Stimulated activated naive B cell treated with anti-CD40 and anti-IgM and Interleukin-4, amounts not matched to agents 10 μg/mL and 1 μg/mL and 100 μg/mL, for 72 hours (primary cell): ENCODE measurements around the gene ICE2.

ENCODE experiments used
- ATAC-seq, 2 donors: fragments of 150-1000 bp; cut with Tn5 transposase; replicated peaks; 2 replicates each; pipeline ENCODE4 v1.10.0; 2021; ENCODE audit warnings: moderate library complexity in 1 of 2
- DNase-seq: peaks from one replicate; pipeline ENCODE4 v3.0.0; 2021
- H3K27ac Mint-ChIP-seq: one replicate; pipeline ENCODE4 v1.8.0; 2022; ENCODE audit warnings: mild to moderate bottlenecking, mixed read lengths
- H3K27me3 Mint-ChIP-seq, 2 donors: one replicate each; pipeline ENCODE4 v1.8.0; 2022; ENCODE audit warnings: mixed read lengths in 2 of 2
- H3K36me3 Mint-ChIP-seq, 2 donors: one replicate each; pipeline ENCODE4 v1.8.0; 2022; ENCODE audit warnings: mixed read lengths in 2 of 2, mild to moderate bottlenecking in 1 of 2
- H3K4me1 Mint-ChIP-seq, 2 donors: one replicate each; pipeline ENCODE4 v1.8.0; 2022; ENCODE audit warnings: mixed read lengths in 2 of 2, mild to moderate bottlenecking in 1 of 2
- H3K4me3 Mint-ChIP-seq, 2 donors: one replicate each; pipeline ENCODE4 v1.8.0; 2022; ENCODE audit warnings: mild to moderate bottlenecking in 2 of 2, mixed read lengths in 2 of 2, moderate library complexity in 1 of 2
- H3K9me3 Mint-ChIP-seq, 2 donors: one replicate each; pipeline ENCODE4 v1.8.0; 2022; ENCODE audit warnings: mixed read lengths in 2 of 2, mild to moderate bottlenecking in 1 of 2

The ICE2 gene

DNA sequence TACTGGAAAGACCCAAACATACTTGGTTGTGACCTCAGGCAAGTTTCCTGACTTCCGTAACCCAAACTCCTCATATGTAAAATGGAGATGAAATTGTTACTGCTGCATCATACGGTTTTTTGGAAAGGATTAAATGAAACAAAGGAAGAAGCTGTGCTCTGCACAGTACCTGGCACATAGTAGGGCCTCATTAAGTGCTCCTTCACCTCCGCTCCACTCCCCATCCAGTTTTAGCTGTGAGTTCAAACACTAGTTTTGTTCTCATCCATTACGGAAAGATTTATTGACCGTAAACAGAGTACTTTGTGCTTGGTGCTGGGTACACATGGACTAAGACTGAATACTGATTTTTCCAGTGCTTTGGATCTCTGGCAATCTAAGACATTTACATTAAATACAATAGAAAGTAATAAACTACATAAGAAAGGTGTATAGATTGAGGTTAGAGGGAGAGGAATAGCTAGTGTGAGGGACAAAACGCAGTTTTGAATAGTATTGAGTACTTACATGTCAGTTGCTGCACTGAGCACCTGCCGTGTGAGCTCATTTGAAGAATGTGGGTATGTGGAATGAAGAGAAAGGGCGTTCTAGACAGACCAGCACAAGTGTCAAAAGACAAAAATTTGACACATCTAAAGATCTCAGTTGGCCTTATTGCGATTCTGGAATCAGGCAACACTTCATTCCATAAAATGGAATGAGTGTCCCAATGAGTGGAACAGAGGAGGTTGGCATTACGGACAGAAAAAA, 594 bp upstream of the ICE2 start:
- H3K9me3 Mint-ChIP-seq: no peaks in the 10 kb centered on the region
- H3K27ac Mint-ChIP-seq: peak overlapping the region; percentile 99
- no peak for DNase-seq
- H3K4me1 Mint-ChIP-seq: peaks cover 20 to 33% of the 10 kb centered on the region in 2 donors
- peak in 1 of 2 donors; percentile 2 for ATAC-seq
- H3K36me3 Mint-ChIP-seq: peaks cover 16 to 22% of the 10 kb centered on the region in 2 donors
- peak overlapping the region; percentile 94 to 97 for H3K4me3 Mint-ChIP-seq
- no peaks in the 10 kb centered on the region for H3K27me3 Mint-ChIP-seq

DNA sequence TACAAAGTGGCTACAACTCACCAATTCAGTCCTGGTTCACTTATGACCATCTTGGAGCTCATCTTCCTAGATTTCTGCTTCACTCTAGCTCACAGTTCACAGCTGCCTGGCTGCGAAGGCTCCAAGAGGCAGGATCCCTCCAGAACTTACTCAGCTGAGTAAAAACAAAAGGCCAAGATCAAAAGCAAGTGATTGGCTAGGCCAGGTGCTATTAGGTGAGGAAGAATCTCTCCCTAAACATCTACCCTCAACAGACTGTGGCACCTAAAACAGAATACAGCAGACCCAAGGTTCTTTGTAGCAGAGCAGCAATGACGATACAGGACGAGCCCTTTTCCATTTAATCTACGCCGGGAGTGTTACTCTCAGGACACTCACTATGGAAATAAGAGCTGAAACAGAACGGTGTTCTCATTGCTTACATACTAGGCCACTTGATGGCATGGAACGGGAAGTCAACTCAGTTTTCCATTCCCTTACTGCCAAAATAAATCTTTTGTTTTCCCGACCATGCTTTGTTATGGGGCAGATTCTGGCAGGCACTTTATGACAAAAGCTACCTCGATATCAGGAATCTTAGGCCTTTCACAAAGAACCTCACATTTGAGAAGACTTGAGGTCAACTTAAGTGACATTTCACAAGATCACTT, 901 bp downstream of the ICE2 start:
- Mint-ChIP-seq H3K9me3 (no peaks in the 10 kb centered on the region), H3K36me3 (peaks cover 14 to 21% of the 10 kb centered on the region in 2 donors), H3K27me3 (no peaks in the 10 kb centered on the region), H3K4me3 (peak overlapping the region; percentile 94 to 97), H3K27ac (peak overlapping the region; percentile 99), H3K4me1 (peaks cover 16 to 33% of the 10 kb centered on the region in 2 donors)
- DNase-seq: no peak
- ATAC-seq: no peak

- no peaks in the 10 kb centered on the region for H3K27me3 Mint-ChIP-seq
- no peak overlapping the region for H3K27ac Mint-ChIP-seq
- H3K36me3 Mint-ChIP-seq: peaks cover 16 to 23% of the 10 kb centered on the region in 2 donors
- ATAC-seq: no peak
- no peak overlapping the region for H3K4me3 Mint-ChIP-seq
- no peaks in the 10 kb centered on the region for H3K9me3 Mint-ChIP-seq
- no peak for DNase-seq
- peaks cover 16 to 33% of the 10 kb centered on the region in 2 donors for H3K4me1 Mint-ChIP-seq
These were observed 1.8 kb downstream of the ICE2 start for GRCh38 chr15:60477164-60477563.

DNA sequence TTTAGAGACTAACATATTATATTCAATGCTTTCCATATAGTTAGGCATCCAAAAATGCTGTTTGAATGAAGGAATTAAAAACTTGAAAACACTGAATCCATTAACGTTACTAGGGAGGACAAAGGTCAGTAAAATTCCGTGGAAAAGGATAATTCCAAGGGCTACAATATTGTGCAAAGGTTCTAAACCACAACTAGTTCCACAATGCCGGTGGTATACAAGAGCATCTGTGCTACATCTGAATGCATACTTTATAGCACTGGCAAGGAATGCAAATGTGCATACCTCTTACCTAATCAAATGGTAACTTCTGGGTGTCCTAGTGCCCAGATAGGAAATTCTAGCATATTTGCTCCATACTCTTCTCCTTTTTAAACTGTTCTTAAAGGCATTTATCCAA, 2.2 kb downstream of the ICE2 start:
- DNase-seq (no peak), ATAC-seq (no peak)
- no peaks in the 10 kb centered on the region for H3K9me3 Mint-ChIP-seq
- H3K4me3 Mint-ChIP-seq: no peak overlapping the region
- peaks cover 16 to 21% of the 10 kb centered on the region in 2 donors for H3K36me3 Mint-ChIP-seq
- no peak overlapping the region for H3K27ac Mint-ChIP-seq
- no peaks in the 10 kb centered on the region for H3K27me3 Mint-ChIP-seq
- peaks cover 16 to 33% of the 10 kb centered on the region in 2 donors for H3K4me1 Mint-ChIP-seq

GRCh38 chr15:60473135-60473534, 5.8 kb downstream of the ICE2 start:
- Mint-ChIP-seq H3K27me3 (no peaks in the 10 kb centered on the region), H3K4me3 (no peak overlapping the region), H3K36me3 (peaks cover 28 to 35% of the 10 kb centered on the region in 2 donors), H3K27ac (no peak overlapping the region), H3K9me3 (no peaks in the 10 kb centered on the region), H3K4me1 (peaks cover 15 to 26% of the 10 kb centered on the region in 2 donors)
- DNase-seq: no peak
- ATAC-seq: no peak

- Mint-ChIP-seq H3K27me3 (no peaks in the 10 kb centered on the region), H3K9me3 (no peaks in the 10 kb centered on the region), H3K4me1 (peaks cover 10 to 16% of the 10 kb centered on the region in 2 donors), H3K4me3 (no peak overlapping the region), H3K36me3 (peaks cover 29 to 35% of the 10 kb centered on the region in 2 donors), H3K27ac (no peak overlapping the region)
- DNase-seq (no peak), ATAC-seq (no peak)
These were observed 7.6 kb downstream of the ICE2 start for GRCh38 chr15:60471314-60471713.

DNA sequence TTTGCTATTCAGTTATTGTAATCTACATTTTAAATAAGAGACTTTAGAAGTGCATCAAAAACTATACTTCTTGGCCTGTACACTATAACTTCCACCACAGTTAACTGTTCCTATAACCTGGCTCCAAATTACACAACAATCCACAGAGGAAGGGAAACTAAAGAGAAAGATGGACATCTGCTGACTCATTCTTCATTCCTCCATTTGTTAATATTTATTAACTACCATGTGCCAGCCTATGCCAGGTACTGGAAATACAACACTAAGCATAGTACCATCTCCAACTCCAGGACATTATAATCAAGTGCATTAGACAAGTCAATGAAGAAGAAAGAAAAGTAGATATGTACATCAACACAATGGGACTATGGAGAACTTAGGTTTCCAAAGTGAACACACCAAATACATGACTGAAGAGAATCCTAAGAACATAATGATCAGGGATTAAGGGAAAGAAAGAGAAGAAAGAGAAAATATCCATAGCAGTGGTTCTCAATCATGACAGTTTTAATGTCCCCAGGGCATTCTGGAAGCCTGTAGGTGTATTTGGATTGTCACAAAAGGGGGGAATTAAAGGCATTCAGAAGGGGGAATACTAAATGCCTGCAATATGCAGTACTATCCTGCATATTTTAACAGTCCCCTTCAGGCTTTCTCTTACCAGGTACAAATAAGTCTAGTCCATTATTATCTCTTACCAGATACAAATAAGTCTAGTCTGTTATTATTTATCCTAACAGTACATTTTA, 8.9 kb downstream of the ICE2 start:
- Mint-ChIP-seq H3K4me3 (no peak overlapping the region), H3K27me3 (no peaks in the 10 kb centered on the region), H3K4me1 (peaks cover 10 to 12% of the 10 kb centered on the region in 2 donors), H3K27ac (peak overlapping the region; percentile 20), H3K9me3 (no peaks in the 10 kb centered on the region), H3K36me3 (peaks cover 32 to 38% of the 10 kb centered on the region in 2 donors)
- DNase-seq (no peak), ATAC-seq (no peak)

DNA sequence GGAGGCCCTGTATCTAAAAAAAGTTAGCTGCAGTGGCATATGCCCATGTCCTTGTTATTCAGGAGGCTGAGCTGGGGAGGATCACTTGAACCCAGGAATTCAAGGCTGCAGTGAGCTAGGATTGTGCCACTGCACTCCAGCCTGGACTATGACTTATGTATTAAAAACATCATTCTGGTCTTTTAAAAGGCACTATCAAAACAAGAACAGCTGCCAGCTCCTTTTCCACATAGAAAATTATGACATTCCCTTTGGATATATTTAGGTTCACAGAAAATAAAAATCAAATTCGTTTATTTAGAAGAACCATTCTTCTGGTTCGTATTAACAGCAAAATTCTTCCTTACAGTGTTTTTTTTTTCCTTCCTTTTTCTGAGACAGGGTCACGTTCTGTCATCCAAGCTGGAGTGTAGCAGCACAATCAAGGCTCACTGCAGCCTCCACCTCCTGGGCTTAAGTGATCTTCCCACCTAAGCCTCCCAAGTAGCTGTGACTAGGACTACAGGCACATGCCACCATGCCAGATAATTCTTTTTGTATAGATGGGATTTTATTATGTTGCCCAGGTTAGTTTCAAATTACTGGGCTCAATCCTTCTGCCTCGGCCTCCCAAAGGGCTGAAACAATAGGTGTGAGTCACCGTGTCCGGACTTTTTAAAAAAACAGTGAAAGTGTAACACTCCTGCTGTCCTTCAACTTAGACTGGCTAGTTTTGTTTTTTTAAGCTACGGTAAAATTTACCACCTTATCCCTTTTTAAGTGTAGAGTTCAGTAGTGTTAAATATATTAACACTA, 13.9 kb downstream of the ICE2 start:
- no peak for DNase-seq
- no peaks in the 10 kb centered on the region for H3K27me3 Mint-ChIP-seq
- peaks cover 28 to 44% of the 10 kb centered on the region in 2 donors for H3K36me3 Mint-ChIP-seq
- H3K27ac Mint-ChIP-seq: no peak overlapping the region
- H3K4me3 Mint-ChIP-seq: no peak overlapping the region
- ATAC-seq: no peak
- no peaks in the 10 kb centered on the region for H3K9me3 Mint-ChIP-seq
- H3K4me1 Mint-ChIP-seq: peaks cover 2 to 3% of the 10 kb centered on the region in 2 donors

DNA sequence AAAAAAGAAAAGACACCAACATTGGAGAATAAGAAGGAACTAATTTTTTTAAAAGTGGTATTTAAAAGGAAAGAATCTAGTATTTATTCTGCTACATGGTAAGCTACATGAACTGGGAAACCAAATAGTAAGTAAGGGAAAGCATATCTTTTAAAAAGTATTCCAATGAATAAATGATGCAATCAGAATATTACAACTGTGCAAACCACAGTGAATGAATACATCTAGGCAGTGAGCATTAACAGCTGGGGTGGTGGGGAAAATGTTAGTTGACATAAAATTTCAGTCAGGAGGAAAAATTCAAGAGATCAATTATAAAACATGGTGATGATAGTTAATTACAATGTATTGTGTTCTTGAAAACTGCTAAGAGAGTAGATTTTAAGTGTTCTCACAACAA, 16.9 kb downstream of the ICE2 start:
- Mint-ChIP-seq H3K9me3 (no peaks in the 10 kb centered on the region), H3K4me1 (no peaks in the 10 kb centered on the region), H3K36me3 (peaks cover 15 to 27% of the 10 kb centered on the region in 2 donors), H3K27ac (no peak overlapping the region), H3K27me3 (no peaks in the 10 kb centered on the region), H3K4me3 (no peak overlapping the region)
- ATAC-seq (no peak), DNase-seq (no peak)

DNA sequence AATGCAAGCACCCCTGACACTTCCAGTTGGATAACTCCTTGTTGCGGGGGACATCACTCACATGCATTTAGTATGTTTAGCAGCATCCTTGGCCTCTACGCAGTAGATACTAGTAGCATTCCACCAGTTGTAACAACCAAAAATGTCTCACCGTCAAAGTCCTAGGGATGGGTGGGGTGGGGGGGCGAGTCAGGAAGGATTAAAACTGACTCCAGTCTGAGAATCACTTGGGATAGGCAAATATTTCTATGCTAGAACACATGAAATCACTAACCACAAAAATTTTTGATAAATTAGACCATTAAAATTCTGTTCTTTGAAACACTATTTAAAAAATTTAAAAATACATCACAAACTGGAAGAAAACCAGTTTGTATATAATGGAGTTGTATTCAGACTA, 18.0 kb downstream of the ICE2 start:
- no peak for ATAC-seq
- no peaks in the 10 kb centered on the region for H3K4me1 Mint-ChIP-seq
- no peak overlapping the region for H3K4me3 Mint-ChIP-seq
- no peak overlapping the region for H3K27ac Mint-ChIP-seq
- peaks cover 17 to 31% of the 10 kb centered on the region in 2 donors for H3K36me3 Mint-ChIP-seq
- H3K27me3 Mint-ChIP-seq: no peaks in the 10 kb centered on the region
- no peak for DNase-seq
- no peaks in the 10 kb centered on the region for H3K9me3 Mint-ChIP-seq

DNA sequence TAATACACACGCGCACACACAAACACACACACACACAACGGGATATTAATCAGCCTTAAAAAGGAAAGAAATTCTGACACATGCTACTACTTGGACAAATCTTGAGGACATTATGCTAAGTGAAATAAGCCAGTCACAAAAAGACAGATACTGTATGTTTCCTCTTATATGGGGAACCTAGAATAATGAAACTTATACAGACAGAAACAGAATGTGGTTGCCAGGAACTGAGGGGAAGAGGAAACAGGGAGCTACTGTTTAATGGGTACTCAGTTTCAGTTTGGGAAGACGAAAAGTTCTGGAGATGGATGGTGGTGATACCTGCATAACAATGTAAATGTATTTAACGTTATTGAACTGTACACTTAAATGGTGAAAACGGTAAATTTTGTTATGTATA, 20.2 kb downstream of the ICE2 start:
- no peak overlapping the region for H3K27ac Mint-ChIP-seq

GRCh38 chr15:60457985-60458384, 21.0 kb downstream of the ICE2 start:
- DNase-seq (no peak), ATAC-seq (no peak)
- no peak overlapping the region for H3K27ac Mint-ChIP-seq
- H3K4me3 Mint-ChIP-seq: no peak overlapping the region
- H3K9me3 Mint-ChIP-seq: no peaks in the 10 kb centered on the region
- H3K36me3 Mint-ChIP-seq: peaks cover 15 to 26% of the 10 kb centered on the region in 2 donors
- H3K4me1 Mint-ChIP-seq: no peaks in the 10 kb centered on the region
- no peaks in the 10 kb centered on the region for H3K27me3 Mint-ChIP-seq

More for the DNA sequence above, 20.2 kb downstream of the ICE2 start:
- DNase-seq (no peak), ATAC-seq (no peak)
- H3K36me3 Mint-ChIP-seq: peaks cover 16 to 26% of the 10 kb centered on the region in 2 donors
- H3K4me1 Mint-ChIP-seq: no peaks in the 10 kb centered on the region
- no peak overlapping the region for H3K4me3 Mint-ChIP-seq
- no peaks in the 10 kb centered on the region for H3K9me3 Mint-ChIP-seq
- H3K27me3 Mint-ChIP-seq: no peaks in the 10 kb centered on the region

DNA sequence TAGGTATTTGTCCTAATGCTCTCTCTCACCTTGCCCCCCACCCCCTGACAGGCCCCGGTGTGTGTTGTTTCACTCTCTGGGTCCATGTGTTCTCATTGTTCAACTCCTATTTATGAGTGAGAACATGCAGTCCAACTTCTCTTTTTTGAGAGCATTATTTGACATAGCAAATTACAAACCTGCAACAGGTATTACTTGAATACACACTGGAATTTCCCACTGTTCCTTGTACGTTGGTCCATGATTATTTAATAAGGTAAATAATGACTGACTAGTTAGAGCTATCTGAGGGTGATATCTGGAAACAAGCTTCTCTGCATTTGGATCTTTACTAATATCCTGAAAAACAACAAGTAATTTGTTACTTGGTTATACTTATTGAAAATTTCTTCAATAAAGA, 24.1 kb downstream of the ICE2 start:
- peaks cover 16 to 36% of the 10 kb centered on the region in 2 donors for H3K36me3 Mint-ChIP-seq
- H3K4me1 Mint-ChIP-seq: no peaks in the 10 kb centered on the region
- no peak for DNase-seq
- no peak for ATAC-seq
- H3K27ac Mint-ChIP-seq: no peak overlapping the region
- H3K9me3 Mint-ChIP-seq: no peaks in the 10 kb centered on the region
- H3K27me3 Mint-ChIP-seq: no peaks in the 10 kb centered on the region
- H3K4me3 Mint-ChIP-seq: no peak overlapping the region
